HUDEP-2 (cell line): ENCODE data around the gene FANCE.

Experiments
- DNase-seq, 76 experiments: peaks; one replicate each; lab custom pipeline; 2025; ENCODE audit not compliant: unreplicated experiment in 76 of 76; lab: John Stamatoyannopoulos, UW

Gene FANCE

GRCh38 chr6:35496036-35496840 is 44.1 kb downstream of the FANCE start:
- DNase-seq = no peak

DNA sequence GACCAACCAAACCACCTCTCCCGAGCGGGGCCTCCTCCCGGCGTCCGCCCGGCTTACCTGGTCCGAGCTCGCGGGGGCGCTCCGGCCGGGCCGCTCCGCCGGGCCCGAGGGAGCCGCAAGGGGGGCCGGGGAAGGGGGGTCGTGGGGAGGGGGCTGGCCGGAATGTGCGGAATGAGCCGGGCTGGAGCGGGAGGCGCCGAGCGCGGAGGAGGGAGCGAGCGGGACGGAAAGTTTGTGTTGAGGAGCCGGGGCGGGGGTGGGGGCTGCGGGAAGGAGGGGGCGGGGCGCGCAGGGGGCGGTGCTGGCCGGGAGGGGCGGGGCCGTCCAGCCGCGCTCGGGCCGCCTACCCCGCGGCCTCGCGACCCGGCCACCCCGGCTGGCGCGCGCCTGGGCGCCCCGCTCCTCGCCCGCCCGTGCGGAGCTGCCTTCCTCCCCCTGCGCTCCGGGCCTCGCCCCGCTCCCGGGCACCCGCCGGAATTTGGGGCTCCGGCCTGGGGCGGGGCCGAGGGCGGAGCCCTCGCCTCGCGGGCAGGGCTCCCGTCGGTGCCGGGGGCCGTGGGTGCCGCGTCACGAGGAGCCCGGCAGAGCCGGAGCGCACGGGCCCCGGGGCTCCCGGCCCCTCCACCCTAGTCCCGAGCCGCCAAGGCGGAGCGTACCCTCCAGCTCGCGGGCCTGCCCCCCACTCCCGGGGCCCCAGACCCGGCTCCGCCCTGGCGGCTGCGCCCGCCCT is 44.9 kb downstream of the FANCE start, which contains the start of gene TEAD3:
TEAD3 (minus strand) TSS at position 239 of the 730 bp plus-strand sequence.
- DNase-seq = peak in 68 of 76 experiments; percentile 38 to 87 (median 69)

DNA sequence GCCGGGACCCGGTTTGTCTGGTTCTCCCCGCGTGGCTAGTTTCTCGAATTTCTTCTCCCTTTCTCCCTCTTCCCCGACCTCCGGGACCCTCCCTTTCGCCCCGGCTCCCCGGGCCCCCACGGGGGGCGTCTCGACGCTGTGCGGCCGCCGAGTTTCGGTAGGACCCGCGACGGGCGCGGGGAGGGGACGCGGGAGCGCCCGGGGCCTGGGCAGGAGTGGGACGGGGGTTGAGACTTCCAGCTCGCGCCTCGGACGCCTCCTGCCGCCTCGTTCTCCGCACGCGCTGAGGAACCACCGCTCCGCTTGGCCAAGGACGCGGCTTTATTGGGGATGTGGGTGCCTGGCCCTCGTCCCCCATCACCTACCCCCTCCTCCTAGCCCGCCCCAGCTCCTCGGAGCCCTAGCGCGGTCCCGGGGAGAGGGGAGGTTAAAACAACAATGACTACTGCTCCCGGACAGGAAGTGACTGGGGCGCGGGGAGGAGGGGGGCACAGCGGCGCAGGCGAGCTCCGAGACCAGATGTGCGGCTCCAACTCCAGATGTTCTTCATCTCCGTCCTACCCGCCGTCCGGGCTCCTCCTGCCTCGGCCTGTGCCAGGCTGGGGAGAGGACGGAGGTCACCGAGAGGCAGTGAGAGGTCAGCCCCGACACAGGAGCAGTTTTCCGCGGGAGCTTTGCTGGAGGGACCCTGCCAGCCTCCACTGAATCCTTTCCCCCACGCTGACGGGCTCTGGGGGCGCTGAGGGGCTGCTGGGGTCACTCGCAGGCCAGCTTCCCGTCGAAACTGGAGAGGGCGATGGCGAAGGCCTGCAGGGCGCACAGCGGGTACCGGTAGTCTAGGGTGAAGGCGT is 45.7 kb downstream of the FANCE start:
- DNase-seq = peak in 55 of 76 experiments; percentile 32 to 86 (median 56)

GRCh38 chr6:35498422-35499067 is 46.4 kb downstream of the FANCE start:
- DNase-seq = peak in 73 of 76 experiments; percentile 41 to 93 (median 74)

DNA sequence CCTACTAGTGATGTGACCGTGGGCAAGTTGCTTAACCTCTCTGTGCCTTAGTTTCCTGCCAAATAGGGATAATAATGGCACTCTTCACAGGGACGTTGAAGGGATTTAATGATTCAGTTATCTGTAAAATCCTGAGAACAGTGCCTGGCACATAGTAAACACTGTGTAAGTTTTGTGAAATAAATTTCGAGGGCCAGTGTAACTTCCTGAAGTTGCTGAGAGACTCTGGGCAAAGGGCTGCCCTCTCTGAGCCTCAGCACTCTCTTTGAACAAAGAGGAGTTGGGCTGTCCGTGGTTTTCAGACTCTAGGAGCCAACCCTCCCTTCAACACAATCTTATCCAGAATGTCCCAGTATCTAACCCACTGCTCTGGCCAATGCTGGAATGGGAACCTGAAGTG is 47.2 kb downstream of the FANCE start:
- DNase-seq = no peak

- peak in 4 of 76 experiments; percentile 20 to 27 (median 24) for DNase-seq
Observed at GRCh38 chr6:35500782-35501181, 48.6 kb downstream of the FANCE start.

GRCh38 chr6:35501784-35502183 is 49.6 kb downstream of the FANCE start:
- no peak for DNase-seq

GRCh38 chr6:35503534-35503933 is 51.4 kb downstream of the FANCE start:
- no peak for DNase-seq

DNA sequence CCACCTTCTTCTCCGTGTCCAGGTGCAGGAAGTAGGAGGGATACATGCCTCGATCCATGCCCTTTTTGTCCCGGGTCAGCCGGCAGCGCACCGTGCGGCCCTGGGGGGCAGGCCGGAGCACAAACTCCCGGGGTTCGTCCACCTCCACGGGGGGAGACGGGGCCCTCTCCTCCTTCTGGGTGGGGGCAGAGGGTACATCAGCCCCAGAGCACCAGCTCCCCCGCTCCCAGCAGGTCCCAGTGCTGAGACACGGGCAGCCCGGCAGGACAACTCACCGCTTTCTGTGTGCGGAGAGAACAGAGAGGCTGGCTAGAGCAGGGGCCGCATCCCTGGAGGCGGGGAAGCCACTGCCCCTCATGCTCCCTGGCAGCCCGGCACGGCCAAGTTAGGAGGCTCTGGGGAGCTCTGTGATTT is 53.9 kb downstream of the FANCE start:
- no peak for DNase-seq

DNA sequence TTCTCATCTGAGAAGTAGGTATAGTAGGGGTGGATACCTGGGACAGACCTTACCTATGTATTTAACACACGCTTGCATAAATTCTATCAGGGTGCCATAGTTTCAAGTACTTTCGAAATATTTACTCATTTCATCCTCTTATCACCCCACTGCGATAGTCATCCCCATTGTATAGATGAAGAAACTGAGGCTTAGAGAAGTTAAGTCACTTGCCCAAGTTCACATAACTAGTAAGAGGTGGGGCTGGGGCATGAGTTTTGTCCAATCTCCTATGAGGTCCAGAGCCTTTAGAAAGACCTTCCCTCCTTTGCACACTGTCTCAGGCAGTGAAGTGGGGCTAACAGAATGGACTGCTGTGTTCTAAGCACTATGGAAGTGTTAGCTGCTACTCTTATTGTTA is 54.4 kb downstream of the FANCE start:
- no peak for DNase-seq

- no peak for DNase-seq
Observed at GRCh38 chr6:35507221-35507620, 55.1 kb downstream of the FANCE start.

- DNase-seq = no peak
Observed at GRCh38 chr6:35508027-35508426, 55.9 kb downstream of the FANCE start.

DNA sequence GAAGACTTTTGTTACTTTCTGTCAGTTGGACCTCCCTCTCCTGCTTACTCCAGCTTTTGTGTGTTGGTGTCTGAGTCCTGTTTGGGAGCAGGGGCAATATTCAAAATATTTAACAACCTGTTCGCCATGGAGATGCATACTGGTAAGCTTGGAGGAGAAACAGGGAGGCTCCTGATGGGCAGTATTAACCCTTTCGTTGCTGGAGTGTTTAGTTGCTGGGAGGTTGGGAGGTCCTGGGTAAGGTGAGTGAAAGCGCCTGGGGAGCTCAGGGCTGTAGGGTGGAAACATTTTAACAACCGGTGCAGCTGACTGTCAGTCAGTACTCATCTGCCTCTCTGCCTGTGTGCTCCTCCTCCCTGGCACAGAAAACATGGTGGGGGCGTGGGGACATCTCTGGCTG is 56.4 kb downstream of the FANCE start:
- DNase-seq = no peak

DNA sequence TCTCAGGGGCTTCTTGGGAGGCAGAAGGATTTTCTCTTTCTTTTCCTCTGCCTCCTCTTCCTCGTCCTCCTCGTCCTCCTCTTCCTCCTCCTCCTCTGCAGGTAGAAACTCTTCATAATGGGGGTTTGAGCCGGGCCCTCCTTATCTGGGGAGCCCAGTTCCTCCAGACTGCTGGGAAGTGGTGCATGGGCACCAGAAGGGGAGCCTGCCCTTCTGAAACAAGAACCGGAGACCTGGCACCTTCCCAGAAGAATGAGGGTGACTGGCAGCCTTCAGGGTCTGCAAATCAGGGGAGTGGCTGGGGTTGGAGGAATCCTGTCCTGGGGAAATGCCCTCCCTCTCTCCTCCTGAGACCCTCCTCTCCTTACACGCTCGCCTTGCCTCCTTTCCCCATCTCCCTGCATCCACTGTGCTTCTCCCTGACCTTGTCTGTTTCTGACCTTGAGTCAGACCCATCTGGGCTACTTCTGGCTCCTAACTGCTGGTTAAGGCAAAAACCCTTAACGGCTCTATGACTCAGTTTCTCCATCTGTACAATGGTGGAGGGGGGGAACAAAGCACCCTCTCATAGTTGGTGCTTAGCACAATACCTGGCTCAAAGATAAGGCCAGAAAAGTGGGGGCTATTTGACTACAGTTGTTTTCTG is 58.9 kb downstream of the FANCE start:
- DNase-seq = no peak

DNA sequence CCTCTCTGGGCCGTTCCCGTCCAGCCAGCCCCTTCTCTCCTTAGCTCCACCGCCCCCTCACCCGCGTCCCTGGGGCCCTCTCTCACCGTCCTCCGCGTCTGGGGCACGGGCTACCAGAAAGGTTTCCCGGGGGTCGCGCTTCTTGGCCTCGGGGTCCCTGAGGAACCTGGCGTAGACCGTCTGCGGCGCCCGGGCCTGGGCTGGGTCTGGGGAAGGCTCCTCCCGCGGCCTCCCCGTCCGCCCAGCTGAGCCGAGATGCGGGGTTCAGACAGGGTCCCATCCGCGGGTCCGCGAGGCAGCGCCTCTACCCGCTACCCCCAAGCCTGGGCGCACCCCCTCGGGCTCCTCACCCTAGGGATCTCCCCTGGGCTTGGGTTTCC is 59.4 kb downstream of the FANCE start:
- no peak for DNase-seq

- DNase-seq = no peak
Observed at GRCh38 chr6:35512006-35512405, 59.9 kb downstream of the FANCE start.

DNA sequence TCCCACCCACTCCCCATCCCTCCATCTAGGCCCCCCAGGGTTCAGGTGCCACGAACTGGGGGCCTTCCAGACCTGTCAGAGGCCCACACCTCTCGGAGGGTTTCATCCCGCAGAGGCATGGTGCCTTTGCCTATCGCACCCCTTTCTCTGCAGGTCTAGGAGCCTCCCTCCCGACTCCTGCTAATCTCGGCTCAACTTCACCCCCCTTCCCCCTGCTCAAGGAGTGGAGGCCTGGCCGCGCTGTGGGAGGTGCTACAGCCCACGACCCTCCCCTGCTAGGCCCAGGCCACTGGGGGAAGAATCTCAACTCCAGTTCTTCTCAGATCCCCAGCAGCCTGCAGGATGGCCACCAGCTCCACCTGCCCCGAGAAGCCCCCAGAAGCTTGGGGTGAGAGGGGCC is 60.6 kb downstream of the FANCE start, which contains the start of gene TULP1:
TULP1 (minus strand) TSS at position 157 of the 400 bp plus-strand sequence; CDS start at position 119, 38 bp downstream.
- no peak for DNase-seq

DNA sequence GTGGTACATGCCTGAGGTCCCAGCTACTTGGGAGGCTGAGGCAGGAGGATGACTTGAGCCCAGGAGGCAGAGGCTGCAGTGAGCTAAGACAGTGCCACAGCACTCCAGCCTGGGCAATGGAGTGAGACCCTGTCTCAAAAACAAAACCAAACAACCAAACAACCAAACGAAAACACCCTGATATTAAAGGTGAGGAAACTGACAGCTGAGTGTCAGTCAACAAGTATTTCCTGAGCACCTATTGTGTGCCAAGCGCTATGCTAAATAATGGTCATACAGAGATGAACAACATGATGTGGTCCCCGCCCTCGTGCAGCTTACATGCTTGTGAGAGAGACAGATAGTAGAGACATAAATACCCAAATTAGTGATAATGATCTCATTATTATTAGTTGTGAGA is 62.4 kb downstream of the FANCE start:
- DNase-seq = no peak

DNA sequence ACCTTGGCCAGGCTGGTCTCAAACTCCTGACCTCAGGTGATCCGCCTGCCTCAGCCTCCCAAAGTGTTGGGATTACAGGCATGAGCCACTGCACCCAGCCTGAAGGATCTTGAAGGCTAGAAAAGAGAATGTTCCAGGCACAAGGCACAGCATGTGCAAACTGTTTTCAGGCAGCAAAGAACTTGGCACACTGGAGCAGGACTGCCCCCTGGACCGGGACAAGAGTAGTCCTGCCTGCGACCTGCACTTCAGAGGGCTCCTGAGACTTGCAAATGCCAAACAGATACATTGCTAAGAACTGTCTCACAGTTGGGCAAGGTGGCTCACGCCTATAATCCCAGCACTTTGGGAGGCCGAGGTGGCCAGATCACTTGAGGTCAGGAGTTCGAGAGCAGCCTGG is 63.8 kb downstream of the FANCE start:
- DNase-seq = peak in 3 of 76 experiments; percentile 14 to 20 (median 15)
